Spleen (tissue), 11 donors: ENCODE results near the gene KHK. TPM values are rescaled to one million over a fixed set of nuclear protein-coding genes. Genes with fewer than 3 reads are reported as not detected.
A peak's percentile ranks its signal among the peaks of the same experiment; 100 is the strongest.

Experiments
- DNase-seq: peaks from one replicate; pipeline ENCODE4 v3.0.0-alpha.2; 2020
- H3K27ac ChIP-seq, 8 donors: fragments of 200-600 bp; sonication (generic) in 7 of 8; 1 replicate in 4 of 8; 2 replicates in 4 of 8; pipeline versions ENCODE4 v1.5.0 to v1.8.0; 2016 to 2021; ENCODE audit warnings: inconsistent platforms in 4 of 8, mild to moderate bottlenecking in 4 of 8, moderate library complexity in 1 of 8
- H3K27me3 ChIP-seq, 7 donors: fragments of 200-600 bp; sonication (generic) in 6 of 7; replicated peaks in 1 of 7; 1 replicate in 4 of 7; 2 replicates in 3 of 7; pipeline versions ENCODE4 v1.5.0 to v1.8.0; 2016 to 2021; ENCODE audit warnings: inconsistent platforms in 3 of 7, mild to moderate bottlenecking in 1 of 7
- H3K36me3 ChIP-seq, 6 donors: fragments of 200-600 bp; sonication (generic) in 5 of 6; 1 replicate in 4 of 6; 2 replicates in 2 of 6; pipeline versions ENCODE4 v1.5.0 to v1.8.0; 2016 to 2021; ENCODE audit warnings: inconsistent platforms in 2 of 6
- H3K4me1 ChIP-seq, 6 donors: fragments of 200-600 bp; sonication (generic) in 5 of 6; 1 replicate in 3 of 6; 2 replicates in 3 of 6; pipeline versions ENCODE4 v1.5.0 to v1.8.0; 2016 to 2021; ENCODE audit warnings: inconsistent platforms in 3 of 6
- H3K4me3 ChIP-seq, 8 donors: fragments of 200-600 bp; sonication (generic) in 7 of 8; 1 replicate in 4 of 8; 2 replicates in 4 of 8; pipeline versions ENCODE4 v1.5.0 to v1.8.0; 2016 to 2021; ENCODE audit warnings: inconsistent platforms in 4 of 8, mild to moderate bottlenecking in 4 of 8, moderate library complexity in 2 of 8
- H3K9me3 ChIP-seq, 8 donors: fragments of 200-600 bp; sonication (generic) in 7 of 8; 1 replicate in 4 of 8; 2 replicates in 4 of 8; pipeline versions ENCODE4 v1.5.0 to v1.8.0; 2016 to 2021; ENCODE audit warnings: inconsistent platforms in 4 of 8
- POLR2A ChIP-seq, 3 donors: fragments of 450-650 bp; IDR thresholded peaks; one replicate each; pipeline ENCODE4 v1.5.1; 2017; ENCODE audit warnings: antibody characterized with exemption in 3 of 3, mild to moderate bottlenecking in 1 of 3
- POLR2AphosphoS5 ChIP-seq, 3 donors: sonication (generic); formaldehyde crosslinking; IDR thresholded peaks; one replicate each; pipeline ENCODE4 v1.5.1; 2017; ENCODE audit warnings: antibody characterized with exemption in 3 of 3
- WGBS, 5 donors: extraction: QIAGEN DNeasy Blood & Tissue Kit in 3 of 5; methylation state at CpG; one replicate each; pipeline versions ENCODE4 v1.1.5 to v1.1.7; 2013 to 2018; 5-methylcytosine and 5-hydroxymethylcytosine counted together
- intact Hi-C: fragments of 100-400 bp; cut with DNase I; formaldehyde crosslinking; loops from one replicate; pipeline ENCODE4 v1.15.0; 2023; ENCODE audit warnings: low total_unique reads
- polyA plus RNA-seq, 3 donors: library from polyadenylated mRNA; stranded (reverse); fragments of 200-250 nt; gene quantifications; one replicate each; pipeline ENCODE4 v1.2.1, GENCODE V29; 2013
- total RNA-seq, 7 donors: library from RNA; depleted of rRNA in 3 of 7; stranded (reverse); fragments of >200 nt in 3 of 7; fragmentation: NEBNext Ultra II Directional in 4 of 7; extraction: Animal tissue kit (Norgen Biotek cat#: 25700) in 4 of 7; gene quantifications; one replicate each; pipeline versions ENCODE4 v1.1.0 to v1.2.1, GENCODE V29; 2016 to 2021
- TF ChIP-seq, protein P1 (sequence below), 11 experiments: fragments of 200-600 bp in 7 of 11; fragments of 450-650 bp in 4 of 11; sonication (generic) in 4 of 11; IDR thresholded peaks in 8 of 11; conservative IDR thresholded peaks in 3 of 11; 1 replicate in 7 of 11; 2 replicates in 4 of 11; pipeline versions ENCODE4 v1.4.0 to v1.8.0; 2016 to 2021; ENCODE audit warnings: antibody characterized with exemption in 11 of 11, inconsistent platforms in 4 of 11, mild to moderate bottlenecking in 1 of 11
- donor health status: healthy with polysubstance abuse.
- donor health status: DM: no; HTN: no; CAD: no; lungs with moderate emphysema.
- donor health status: DM: no; HTN: no; CAD: no.
- donor health status: Bipolar disorder and iron deficiency.
- donor health status: healthy.
- donor health status: DM: no; HTN: no; CAD: no.
- donor health status: DM: yes; HTN: yes; CAD: no.

Gene KHK
- total and polyA plus RNA-seq, 10 donors = 3.3 to 8.3 (median 4.0) TPM

DNA sequence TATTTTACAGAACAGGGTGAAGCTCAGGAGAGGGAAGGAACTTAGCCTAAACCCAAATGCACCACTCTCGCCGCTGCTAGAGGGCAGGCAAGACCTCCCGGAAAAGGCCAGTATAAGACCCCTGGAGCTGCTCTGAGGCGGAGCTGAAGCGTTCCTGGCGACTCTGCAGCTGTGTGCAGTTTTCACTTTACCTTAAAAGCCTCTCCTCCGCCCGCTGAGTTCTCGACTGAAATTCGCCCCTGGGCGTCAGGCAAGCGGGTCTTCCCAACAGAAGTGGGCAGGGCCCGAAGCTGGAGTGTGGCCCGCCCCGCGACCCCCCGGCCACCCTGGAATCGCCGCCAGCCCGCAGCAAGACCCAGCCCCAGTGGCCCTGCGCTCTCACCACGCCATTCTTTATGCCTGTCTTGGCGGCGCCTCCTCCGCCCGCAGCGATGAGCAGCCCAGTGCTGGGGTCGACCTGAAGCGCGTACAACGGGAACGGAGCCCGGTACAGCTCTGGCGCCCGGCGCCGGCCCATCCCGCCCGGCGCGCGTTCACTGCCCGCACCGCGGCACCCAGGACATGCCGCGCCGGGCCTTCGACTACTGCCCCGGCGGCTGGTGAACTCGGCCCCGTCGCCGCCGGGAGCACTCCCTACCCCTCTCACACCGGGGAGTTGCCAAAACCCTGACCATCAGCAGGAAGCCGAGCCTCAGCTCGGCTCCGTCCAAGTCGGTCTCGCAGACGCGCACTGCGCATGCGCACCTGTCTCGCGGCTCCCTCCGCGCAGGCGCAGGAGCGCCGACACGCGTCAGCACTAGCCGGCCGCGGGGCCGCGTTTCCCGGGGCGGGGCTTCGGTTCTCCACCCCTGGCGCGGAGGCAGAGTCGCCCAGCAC lies 47.6 kb downstream of the KHK start, which contains the start of gene PREB:
PREB (minus strand) TSS at position 732 of the 876 bp plus-strand sequence; CDS start at position 517, 215 bp downstream.
- no peaks in the 10 kb centered on the region for H3K9me3 ChIP-seq
- intact Hi-C loops = no loop called here
- peaks cover 9 to 35% (median 23%) of the 10 kb centered on the region in 6 donors for H3K4me1 ChIP-seq
- WGBS, 5 donors = 0 to 1% (median 1%) methylated on average over 37 to 86 of the region's 86 CpGs
- peak within 1 kb of the TSS; percentile 87 to 96 (median 90) for H3K27ac ChIP-seq
- TF ChIP-seq, protein P1, sequence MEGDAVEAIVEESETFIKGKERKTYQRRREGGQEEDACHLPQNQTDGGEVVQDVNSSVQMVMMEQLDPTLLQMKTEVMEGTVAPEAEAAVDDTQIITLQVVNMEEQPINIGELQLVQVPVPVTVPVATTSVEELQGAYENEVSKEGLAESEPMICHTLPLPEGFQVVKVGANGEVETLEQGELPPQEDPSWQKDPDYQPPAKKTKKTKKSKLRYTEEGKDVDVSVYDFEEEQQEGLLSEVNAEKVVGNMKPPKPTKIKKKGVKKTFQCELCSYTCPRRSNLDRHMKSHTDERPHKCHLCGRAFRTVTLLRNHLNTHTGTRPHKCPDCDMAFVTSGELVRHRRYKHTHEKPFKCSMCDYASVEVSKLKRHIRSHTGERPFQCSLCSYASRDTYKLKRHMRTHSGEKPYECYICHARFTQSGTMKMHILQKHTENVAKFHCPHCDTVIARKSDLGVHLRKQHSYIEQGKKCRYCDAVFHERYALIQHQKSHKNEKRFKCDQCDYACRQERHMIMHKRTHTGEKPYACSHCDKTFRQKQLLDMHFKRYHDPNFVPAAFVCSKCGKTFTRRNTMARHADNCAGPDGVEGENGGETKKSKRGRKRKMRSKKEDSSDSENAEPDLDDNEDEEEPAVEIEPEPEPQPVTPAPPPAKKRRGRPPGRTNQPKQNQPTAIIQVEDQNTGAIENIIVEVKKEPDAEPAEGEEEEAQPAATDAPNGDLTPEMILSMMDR (IDR thresholded peaks at IDR 0.05 in 8 of 11, conservative IDR thresholded peaks at IDR 0.05 in 3 of 11) = peak in 3 of 11 experiments; percentile 12 to 33 (median 27)
- TF ChIP-seq POLR2AphosphoS5 (IDR thresholded peaks at IDR 0.05) (peak; percentile 98), POLR2A (IDR thresholded peaks at IDR 0.05) (peak in 2 of 3 donors; percentile 41 to 73)
- peak; percentile 99 for DNase-seq
- peaks cover 0 to 42% (median 31%) of the 10 kb centered on the region in 6 donors for H3K36me3 ChIP-seq
- H3K4me3 ChIP-seq = peak within 1 kb of the TSS; percentile 84 to 99 (median 92)
- no peaks in the 10 kb centered on the region for H3K27me3 ChIP-seq

DNA sequence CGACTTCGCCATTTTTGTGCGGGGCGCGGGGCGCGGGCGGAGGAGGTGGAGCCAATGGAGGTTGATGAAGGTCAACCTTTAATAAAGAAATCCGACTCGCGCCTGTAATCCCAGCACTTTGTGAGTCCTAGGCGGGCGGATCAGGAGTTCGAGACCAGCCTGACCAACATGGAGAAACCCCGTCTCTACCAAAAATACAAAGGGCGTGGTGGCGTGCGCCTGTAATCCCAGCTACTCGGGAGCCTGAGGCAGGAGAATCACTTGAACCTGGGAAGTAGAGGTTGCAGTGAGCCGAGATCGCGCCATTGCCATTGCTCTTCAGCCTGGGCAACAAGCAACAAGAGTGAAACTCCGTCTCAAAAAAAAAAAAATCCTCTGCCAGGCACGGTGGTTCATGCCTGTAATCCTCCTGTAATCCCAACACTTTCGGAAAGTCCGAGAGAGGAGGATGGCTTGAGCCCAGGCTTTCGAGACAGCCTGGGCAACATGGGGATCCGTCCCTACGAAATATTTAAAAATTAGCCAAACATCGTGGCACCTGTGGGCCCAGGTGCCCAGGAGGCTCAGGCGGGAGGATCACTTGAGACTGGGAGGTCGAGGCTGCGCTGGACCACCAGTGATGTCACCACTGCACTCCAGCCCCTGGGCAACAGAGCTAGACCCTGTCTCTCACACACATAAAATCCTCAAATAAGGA lies 48.4 kb downstream of the KHK start:
- intact Hi-C loops = no loop called here
- no peaks in the 10 kb centered on the region for H3K27me3 ChIP-seq
- WGBS, 5 donors = 54 to 55% (median 55%) methylated on average over 32 to 33 of the region's 33 CpGs
- peak overlapping the region in 7 of 8 donors; percentile 88 to 96 (median 90) for H3K27ac ChIP-seq
- peak overlapping the region in 7 of 8 donors; percentile 84 to 98 (median 92) for H3K4me3 ChIP-seq
- peaks cover 0 to 34% (median 26%) of the 10 kb centered on the region in 6 donors for H3K36me3 ChIP-seq
- H3K4me1 ChIP-seq = peaks cover 9 to 35% (median 23%) of the 10 kb centered on the region in 6 donors
- DNase-seq = no peak
- TF ChIP-seq POLR2AphosphoS5 (IDR thresholded peaks at IDR 0.05) = no peak
- TF ChIP-seq, protein P1 (IDR thresholded peaks at IDR 0.05 in 8 of 11, conservative IDR thresholded peaks at IDR 0.05 in 3 of 11) = peak in 1 of 11 experiments; percentile 1
- TF ChIP-seq POLR2A (IDR thresholded peaks at IDR 0.05) = no peak
- no peaks in the 10 kb centered on the region for H3K9me3 ChIP-seq

DNA sequence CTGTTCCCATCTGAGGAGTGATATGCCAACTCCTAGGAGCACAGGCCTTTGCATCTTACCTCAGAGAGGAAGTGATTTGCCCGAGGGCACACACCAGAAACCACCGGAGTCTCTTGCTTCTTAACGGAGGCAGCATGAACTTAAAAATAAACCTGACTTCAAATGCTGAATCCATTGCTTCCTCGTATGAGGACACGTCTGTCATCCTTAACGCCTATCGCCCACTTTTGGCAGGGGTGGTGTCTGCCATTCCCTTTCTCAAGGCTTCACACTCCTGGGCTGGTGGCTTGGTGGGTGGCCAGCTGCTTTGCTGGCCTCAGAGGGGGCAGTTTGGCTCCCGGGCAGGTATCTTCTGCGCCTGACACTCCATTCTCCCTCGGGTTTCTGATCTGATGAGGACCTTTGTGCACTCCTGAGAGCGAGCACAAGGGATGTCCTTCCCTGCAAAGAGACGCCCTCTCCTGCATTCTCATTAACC lies 48.9 kb downstream of the KHK start:
- H3K9me3 ChIP-seq = no peaks in the 10 kb centered on the region

More for the DNA sequence above, 48.9 kb downstream of the KHK start:
- intact Hi-C loops = no loop called here
- Histone ChIP-seq H3K27me3 (no peaks in the 10 kb centered on the region), H3K36me3 (peaks cover 0 to 28% (median 20%) of the 10 kb centered on the region in 6 donors), H3K4me3 (no peak overlapping the region), H3K27ac (peak overlapping the region in 2 of 8 donors; percentile 90 to 96), H3K4me1 (peaks cover 9 to 35% (median 23%) of the 10 kb centered on the region in 6 donors)
- no peak for DNase-seq
- TF ChIP-seq, protein P1 (IDR thresholded peaks at IDR 0.05 in 8 of 11, conservative IDR thresholded peaks at IDR 0.05 in 3 of 11) = no peak
- TF ChIP-seq POLR2A (IDR thresholded peaks at IDR 0.05) = no peak
- TF ChIP-seq POLR2AphosphoS5 (IDR thresholded peaks at IDR 0.05) = no peak
- 63 to 75% (median 70%) methylated on average over 10 to 12 of the region's 12 CpGs for WGBS, 5 donors
